SK-N-MC (cell line): ENCODE data around the gene C19orf67.
"Not testable (repeated sequence)": the region's sequence is repeated elsewhere in the genome, so short reads cannot be mapped to it uniquely, and the experiment has no call there.

Experiments used
- EZH2 ChIP-seq: fragments of 200-600 bp; sonication (generic); IDR thresholded peaks from one replicate; pipeline ENCODE4 v1.6.1; 2017; ENCODE audit warnings: antibody characterized with exemption
- POLR2AphosphoS5 ChIP-seq: IDR thresholded peaks from 2 replicates; pipeline ENCODE4 v1.6.1; 2012; ENCODE audit warnings: mild to moderate bottlenecking, low read depth, low read length, borderline replicate concordance

DNA sequence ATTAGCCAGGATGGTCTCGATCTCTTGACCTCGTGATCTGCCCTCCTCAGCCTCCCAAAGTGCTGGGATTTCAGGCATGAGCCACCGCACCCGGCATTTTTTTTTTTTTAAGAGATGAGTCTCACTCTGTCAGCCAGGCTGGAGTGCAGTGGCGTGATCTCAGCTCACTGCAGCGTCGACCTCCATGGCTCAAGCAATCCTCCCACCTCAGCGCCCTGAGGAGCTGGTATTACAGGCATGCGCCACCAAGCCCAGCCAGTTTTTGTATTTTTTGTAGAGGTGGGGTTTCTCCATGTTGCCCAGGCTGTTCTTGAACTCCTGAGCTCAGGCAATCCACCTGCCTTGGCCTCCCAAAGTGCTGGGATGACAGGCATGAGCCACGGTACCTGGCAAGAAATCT lies 37.7 kb downstream of the C19orf67 start:
- not testable (repeated sequence) for TF ChIP-seq POLR2AphosphoS5, EZH2
